ENCODE data around the gene ARHGEF18. TPM values are rescaled to one million over a fixed set of nuclear protein-coding genes. Genes with fewer than 3 reads are reported as not detected.
A peak's percentile ranks its signal among the peaks of the same experiment; 100 is the strongest.

ARHGEF18 gene
- total RNA-seq, 2 donors from 2014 or later, result 30.0 to 51.6 TPM

- no peaks in the 10 kb centered on the region for H3K36me3 ChIP-seq (replicated peaks in 1 of 2; ENCODE audit: insufficient read depth in 1 of 2, low read depth in 2 of 2)
- H3K4me3 ChIP-seq, result no peak overlapping the region
- no peaks in the 10 kb centered on the region for H3K27me3 ChIP-seq
- TF ChIP-seq POLR2A (IDR thresholded peaks at IDR 0.05), result no peak
- TF ChIP-seq, protein P1, sequence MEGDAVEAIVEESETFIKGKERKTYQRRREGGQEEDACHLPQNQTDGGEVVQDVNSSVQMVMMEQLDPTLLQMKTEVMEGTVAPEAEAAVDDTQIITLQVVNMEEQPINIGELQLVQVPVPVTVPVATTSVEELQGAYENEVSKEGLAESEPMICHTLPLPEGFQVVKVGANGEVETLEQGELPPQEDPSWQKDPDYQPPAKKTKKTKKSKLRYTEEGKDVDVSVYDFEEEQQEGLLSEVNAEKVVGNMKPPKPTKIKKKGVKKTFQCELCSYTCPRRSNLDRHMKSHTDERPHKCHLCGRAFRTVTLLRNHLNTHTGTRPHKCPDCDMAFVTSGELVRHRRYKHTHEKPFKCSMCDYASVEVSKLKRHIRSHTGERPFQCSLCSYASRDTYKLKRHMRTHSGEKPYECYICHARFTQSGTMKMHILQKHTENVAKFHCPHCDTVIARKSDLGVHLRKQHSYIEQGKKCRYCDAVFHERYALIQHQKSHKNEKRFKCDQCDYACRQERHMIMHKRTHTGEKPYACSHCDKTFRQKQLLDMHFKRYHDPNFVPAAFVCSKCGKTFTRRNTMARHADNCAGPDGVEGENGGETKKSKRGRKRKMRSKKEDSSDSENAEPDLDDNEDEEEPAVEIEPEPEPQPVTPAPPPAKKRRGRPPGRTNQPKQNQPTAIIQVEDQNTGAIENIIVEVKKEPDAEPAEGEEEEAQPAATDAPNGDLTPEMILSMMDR (IDR thresholded peaks at IDR 0.05), result peak in 1 of 7 experiments; percentile 7
- H3K4me1 ChIP-seq, result peaks cover 33% of the 10 kb centered on the region
- intact Hi-C loops (cut with DNase I), result no loop called here
- no peak for ATAC-seq
- no peak overlapping the region for H3K27ac ChIP-seq
- no peaks in the 10 kb centered on the region for H3K9me3 ChIP-seq
- 65 to 69% methylated on average over 9 of the region's 9 CpGs for WGBS, 2 donors
- no peak for DNase-seq
Observed at GRCh38 chr19:7386308-7386707, 37.6 kb downstream of the ARHGEF18 start.

DNA sequence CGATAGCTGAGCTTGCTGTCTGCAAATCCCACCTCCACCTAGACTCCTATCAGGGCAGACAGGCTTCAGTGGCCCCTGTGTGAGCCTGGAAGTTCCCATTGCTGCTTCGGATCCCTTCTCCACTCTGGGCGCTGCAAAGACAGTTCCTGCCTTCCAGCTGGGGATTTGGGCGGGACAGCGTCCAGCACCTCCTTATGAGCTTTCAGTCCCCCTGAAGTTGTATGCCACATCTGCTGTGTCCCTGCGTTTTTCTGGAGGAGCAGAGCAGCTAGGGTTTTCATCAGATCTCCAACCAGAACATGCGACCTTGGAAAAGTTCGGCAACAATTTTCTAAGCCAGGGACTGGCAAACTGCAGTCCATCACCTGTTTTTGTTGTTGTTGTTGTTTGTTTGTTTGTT, 38.0 kb downstream of the ARHGEF18 start:
- 83 to 85% methylated on average over 8 of the region's 8 CpGs for WGBS, 2 donors
- Histone ChIP-seq H3K27me3 (no peaks in the 10 kb centered on the region), H3K4me1 (peaks cover 37% of the 10 kb centered on the region), H3K4me3 (no peak overlapping the region), H3K27ac (no peak overlapping the region), H3K9me3 (no peaks in the 10 kb centered on the region), H3K36me3 (replicated peaks in 1 of 2; ENCODE audit: insufficient read depth in 1 of 2, low read depth in 2 of 2) (no peaks in the 10 kb centered on the region)
- DNase-seq (no peak), ATAC-seq (no peak)
- intact Hi-C loops (cut with DNase I), result no loop called here
- no peak for TF ChIP-seq POLR2A (IDR thresholded peaks at IDR 0.05)
- TF ChIP-seq, protein P1 (IDR thresholded peaks at IDR 0.05), result no peak

DNA sequence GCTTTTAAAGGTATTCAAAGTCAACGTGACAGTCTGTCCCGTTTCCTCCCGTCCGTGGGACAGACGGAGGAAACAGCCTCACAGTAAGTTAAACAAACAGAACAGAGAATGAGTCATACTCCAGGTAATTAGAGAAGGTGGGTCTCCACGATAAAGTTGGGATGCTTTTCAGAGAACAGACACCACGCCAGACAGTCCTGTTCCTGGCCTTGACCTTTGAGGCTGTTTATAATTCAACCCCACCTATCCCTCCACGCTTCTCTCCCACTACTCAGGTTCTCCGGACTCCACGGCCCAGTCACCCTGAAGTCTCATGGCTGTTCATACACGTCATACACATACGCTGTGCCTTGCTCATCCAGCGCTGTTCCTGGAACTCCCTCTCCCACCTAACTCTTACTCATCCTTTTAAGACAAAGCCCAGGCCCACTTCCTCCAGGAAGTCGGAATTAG, 42.5 kb downstream of the ARHGEF18 start:
- Histone ChIP-seq H3K27me3 (no peaks in the 10 kb centered on the region), H3K9me3 (no peaks in the 10 kb centered on the region), H3K4me1 (peaks cover 52% of the 10 kb centered on the region), H3K36me3 (replicated peaks in 1 of 2; ENCODE audit: insufficient read depth in 1 of 2, low read depth in 2 of 2) (no peaks in the 10 kb centered on the region), H3K27ac (peak overlapping the region; percentile 4 to 80 (median 39)), H3K4me3 (no peak overlapping the region)
- DNase-seq (peak in 1 of 4 donors; percentile 56), ATAC-seq (no peak)
- WGBS, 2 donors, result 43 to 47% methylated on average over 14 of the region's 14 CpGs
- intact Hi-C loops (cut with DNase I), result no loop called here
- TF ChIP-seq POLR2A (IDR thresholded peaks at IDR 0.05), result no peak
- TF ChIP-seq, protein P1 (IDR thresholded peaks at IDR 0.05), result no peak

GRCh38 chr19:7393459-7393858, 44.7 kb downstream of the ARHGEF18 start:
- no peak for TF ChIP-seq POLR2A (IDR thresholded peaks at IDR 0.05)
- TF ChIP-seq, protein P1 (IDR thresholded peaks at IDR 0.05), result no peak
- no peaks in the 10 kb centered on the region for H3K9me3 ChIP-seq
- H3K27ac ChIP-seq, result no peak overlapping the region
- DNase-seq, result no peak
- H3K4me1 ChIP-seq, result peaks cover 54% of the 10 kb centered on the region
- no peaks in the 10 kb centered on the region for H3K36me3 ChIP-seq (replicated peaks in 1 of 2; ENCODE audit: insufficient read depth in 1 of 2, low read depth in 2 of 2)
- intact Hi-C loops (cut with DNase I), result no loop called here
- no peaks in the 10 kb centered on the region for H3K27me3 ChIP-seq
- H3K4me3 ChIP-seq, result no peak overlapping the region
- 49% methylated on average over 2 of the region's 2 CpGs; no CpG with 5 or more reads in 1 of the 2 donors for WGBS, 2 donors
- ATAC-seq, result no peak
